ENCODE measurements around the gene GRAMD1B. TPM values are rescaled to one million over a fixed set of nuclear protein-coding genes. Genes with fewer than 3 reads are reported as not detected.

The GRAMD1B gene
- total RNA-seq, 1 experiment from 2014 or later, result 1.2 TPM

- POLR2A ChIA-PET, result no interaction called here
- H3K4me1 Mint-ChIP-seq (ENCODE audit: low read depth, unreplicated experiment), result no peaks in the 10 kb centered on the region
- intact Hi-C loops (cut with micrococcal nuclease; ENCODE audit: unreplicated experiment), result no loop called here
- H3K4me1 ChIP-seq, result no peaks in the 10 kb centered on the region
- BruUV-seq (replicated peaks), result no TSS peak
- H3K36me3 Mint-ChIP-seq (ENCODE audit: insufficient read depth, unreplicated experiment), result no peaks in the 10 kb centered on the region
- H3K4me3 ChIP-seq (ENCODE audit: low read depth, low read length), result no peak overlapping the region
- CTCF ChIA-PET, result no interaction called here
- peak in 1 of 2 experiments; percentile 7 for DNase-seq
- H3K9me3 Mint-ChIP-seq (ENCODE audit: unreplicated experiment), result no peaks in the 10 kb centered on the region
- H3K27me3 Mint-ChIP-seq (ENCODE audit: insufficient read depth, unreplicated experiment), result peaks cover 30% of the 10 kb centered on the region
- H3K27me3 ChIP-seq (replicated peaks; ENCODE audit: control insufficient read depth, insufficient read depth, low read length), result no peaks in the 10 kb centered on the region
- H3K36me3 ChIP-seq (ENCODE audit: control insufficient read depth, insufficient read depth, low read length), result no peaks in the 10 kb centered on the region
- no peak overlapping the region for H3K27ac Mint-ChIP-seq (ENCODE audit: unreplicated experiment)
- H3K4me3 Mint-ChIP-seq (ENCODE audit: unreplicated experiment), result no peak overlapping the region
- TF ChIP-seq CTCF (IDR thresholded peaks at IDR 0.05; ENCODE audit: insufficient read depth in 1 of 2, low read depth in 1 of 2, low read length in 1 of 2, severe bottlenecking in 1 of 2, unreplicated experiment in 1 of 2), result no peak
- no peaks in the 10 kb centered on the region for H3K9me3 ChIP-seq
These were observed 106.8 kb downstream of the GRAMD1B start for GRCh38 chr11:123536690-123537437.

- H3K27ac Mint-ChIP-seq (ENCODE audit: unreplicated experiment), result no peak overlapping the region
- H3K27me3 Mint-ChIP-seq (ENCODE audit: insufficient read depth, unreplicated experiment), result peaks cover 35% of the 10 kb centered on the region
- no peaks in the 10 kb centered on the region for H3K36me3 ChIP-seq (ENCODE audit: control insufficient read depth, insufficient read depth, low read length)
- H3K4me3 ChIP-seq (ENCODE audit: low read depth, low read length), result no peak overlapping the region
- POLR2A ChIA-PET, result no interaction called here
- intact Hi-C loops (cut with micrococcal nuclease; ENCODE audit: unreplicated experiment), result no loop called here
- no TSS peak for BruUV-seq (replicated peaks)
- H3K4me1 ChIP-seq, result no peaks in the 10 kb centered on the region
- H3K9me3 Mint-ChIP-seq (ENCODE audit: unreplicated experiment), result no peaks in the 10 kb centered on the region
- no peaks in the 10 kb centered on the region for H3K4me1 Mint-ChIP-seq (ENCODE audit: low read depth, unreplicated experiment)
- CTCF ChIA-PET, result no interaction called here
- H3K4me3 Mint-ChIP-seq (ENCODE audit: unreplicated experiment), result no peak overlapping the region
- DNase-seq, result no peak
- no peak for TF ChIP-seq CTCF (IDR thresholded peaks at IDR 0.05; ENCODE audit: insufficient read depth in 1 of 2, low read depth in 1 of 2, low read length in 1 of 2, severe bottlenecking in 1 of 2, unreplicated experiment in 1 of 2)
- no peaks in the 10 kb centered on the region for H3K9me3 ChIP-seq
- H3K36me3 Mint-ChIP-seq (ENCODE audit: insufficient read depth, unreplicated experiment), result no peaks in the 10 kb centered on the region
- no peaks in the 10 kb centered on the region for H3K27me3 ChIP-seq (replicated peaks; ENCODE audit: control insufficient read depth, insufficient read depth, low read length)
These were observed 107.7 kb downstream of the GRAMD1B start for GRCh38 chr11:123537726-123538125.

GRCh38 chr11:123543797-123544196 lies 113.7 kb downstream of the GRAMD1B start:
- no peaks in the 10 kb centered on the region for H3K36me3 ChIP-seq (ENCODE audit: control insufficient read depth, insufficient read depth, low read length)
- no peaks in the 10 kb centered on the region for H3K27me3 ChIP-seq (replicated peaks; ENCODE audit: control insufficient read depth, insufficient read depth, low read length)
- Mint-ChIP-seq H3K27ac (ENCODE audit: unreplicated experiment) (no peak overlapping the region), H3K9me3 (ENCODE audit: unreplicated experiment) (no peaks in the 10 kb centered on the region), H3K27me3 (ENCODE audit: insufficient read depth, unreplicated experiment) (peaks cover 31% of the 10 kb centered on the region), H3K36me3 (ENCODE audit: insufficient read depth, unreplicated experiment) (no peaks in the 10 kb centered on the region), H3K4me1 (ENCODE audit: low read depth, unreplicated experiment) (no peaks in the 10 kb centered on the region), H3K4me3 (ENCODE audit: unreplicated experiment) (no peak overlapping the region)
- DNase-seq, result no peak
- no peaks in the 10 kb centered on the region for H3K4me1 ChIP-seq
- ChIA-PET POLR2A (no interaction called here), CTCF (no interaction called here)
- BruUV-seq (replicated peaks), result no TSS peak
- no peak for TF ChIP-seq CTCF (IDR thresholded peaks at IDR 0.05; ENCODE audit: insufficient read depth in 1 of 2, low read depth in 1 of 2, low read length in 1 of 2, severe bottlenecking in 1 of 2, unreplicated experiment in 1 of 2)
- no peaks in the 10 kb centered on the region for H3K9me3 ChIP-seq
- no peak overlapping the region for H3K4me3 ChIP-seq (ENCODE audit: low read depth, low read length)
- intact Hi-C loops (cut with micrococcal nuclease; ENCODE audit: unreplicated experiment), result no loop called here

Measured in Caco-2 (cell line).